CD4-positive, alpha-beta T cell treated with Interleukin-4 for 1 hour (primary cell): ENCODE results near the gene MCAT.
"Not testable (repeated sequence)": the region's sequence is repeated elsewhere in the genome, so short reads cannot be mapped to it uniquely, and the experiment has no call there.

Source experiments
- DNase-seq, 2 donors: peaks; one replicate each; pipeline ENCODE4 v3.0.0-alpha.2; 2020 to 2022

MCAT gene

GRCh38 chr22:43152357-43153071 lies 9.3 kb upstream of the MCAT start:
- DNase-seq, result peak; percentile 50 to 62

DNA sequence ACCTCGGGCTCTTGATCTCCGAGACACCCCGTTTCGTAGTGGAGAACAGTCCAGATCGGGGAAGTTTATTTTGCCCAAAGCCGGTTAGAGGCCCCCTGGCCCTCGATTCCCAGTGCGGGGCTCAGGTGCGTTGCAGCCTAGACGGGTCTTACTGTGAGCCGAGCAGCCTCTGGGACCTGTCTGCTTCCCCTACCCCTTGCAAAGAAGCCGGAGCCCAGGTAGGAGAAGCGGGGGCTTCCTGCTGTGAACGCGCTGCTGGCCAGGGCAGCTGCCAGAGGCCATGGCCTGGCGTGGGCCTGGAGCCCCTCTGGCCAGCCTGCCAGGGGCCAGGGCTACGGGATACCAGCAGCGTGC lies 8.8 kb upstream of the MCAT start:
- no peak for DNase-seq

GRCh38 chr22:43151251-43152002 lies 8.2 kb upstream of the MCAT start, which contains the start of gene TSPO:
TSPO (plus strand) TSS chr22:43151559; CDS start chr22:43159239, 7,680 bp downstream.
- DNase-seq, result peak; percentile 53 to 71

- no peak for DNase-seq
These were observed 7.6 kb upstream of the MCAT start for GRCh38 chr22:43150731-43151206.

DNA sequence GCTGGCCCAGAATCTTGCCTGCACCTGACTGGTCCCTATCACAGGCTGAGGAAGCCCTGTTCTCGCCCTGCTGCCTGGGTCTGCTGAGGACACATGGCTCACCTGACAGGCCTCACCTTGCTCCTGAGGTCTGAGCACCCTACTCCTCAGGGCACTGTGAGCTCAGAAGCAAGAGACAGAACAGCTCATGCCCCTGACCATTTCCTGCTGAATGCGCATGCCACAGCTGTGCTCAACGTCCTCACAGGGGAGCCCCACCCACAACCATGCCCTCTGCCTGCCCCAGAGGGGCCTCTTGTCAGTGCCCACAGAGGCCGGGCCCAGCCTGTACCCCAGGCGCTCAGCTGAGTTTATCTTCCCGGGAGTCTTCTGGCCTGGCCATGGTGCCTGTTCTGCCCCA lies 5.4 kb upstream of the MCAT start:
- peak in 1 of 2 donors; percentile 39 for DNase-seq

DNA sequence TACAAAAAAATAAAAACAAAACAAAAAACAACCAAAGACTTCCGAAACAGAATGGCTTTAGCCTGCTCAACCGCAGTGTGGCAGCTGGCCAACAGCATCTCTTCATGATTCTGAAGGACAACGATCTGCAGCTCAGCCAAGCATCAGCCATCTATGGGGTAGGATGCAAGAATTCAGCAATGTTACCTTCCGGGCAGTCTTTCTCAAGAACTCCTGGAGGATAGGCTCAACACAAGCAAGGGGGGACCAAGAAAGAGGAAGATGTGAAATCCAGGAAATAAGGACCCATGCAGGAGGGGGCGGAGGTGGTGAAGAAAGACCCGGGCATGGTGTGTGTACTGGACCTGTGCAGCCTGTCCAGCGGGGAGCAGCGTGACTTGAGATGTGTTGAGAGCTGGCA lies 4.6 kb upstream of the MCAT start:
- peak in 1 of 2 donors; percentile 24 for DNase-seq

GRCh38 chr22:43146332-43146731 lies 3.1 kb upstream of the MCAT start:
- DNase-seq, result peak in 1 of 2 donors; percentile 53

- not testable (repeated sequence) for DNase-seq
These were observed 2.2 kb upstream of the MCAT start for GRCh38 chr22:43145371-43145770.

GRCh38 chr22:43144949-43145348 lies 1.8 kb upstream of the MCAT start:
- no peak for DNase-seq

DNA sequence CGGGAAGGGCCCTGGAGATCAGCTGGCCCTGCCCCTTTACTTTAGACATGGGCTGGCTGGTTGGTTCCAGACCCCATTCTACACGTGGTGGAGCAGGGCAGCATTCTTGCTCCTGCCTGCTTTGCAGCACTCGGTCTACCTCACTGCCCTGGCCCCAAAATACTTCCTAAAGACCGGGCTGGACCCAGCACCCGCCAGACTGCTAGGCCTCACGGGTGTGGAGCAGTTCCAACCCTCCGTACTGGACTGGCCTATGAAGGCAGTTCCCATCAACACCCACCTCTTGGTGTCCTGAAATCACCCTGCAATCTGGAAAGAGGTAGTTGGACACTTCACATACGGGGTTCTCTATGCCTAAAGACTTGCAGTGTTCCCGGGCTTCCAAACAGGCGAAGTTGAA lies 6.4 kb downstream of the MCAT start:
- DNase-seq, result no peak

GRCh38 chr22:43136255-43136654 lies 6.9 kb downstream of the MCAT start:
- DNase-seq, result peak; percentile 35 to 47

GRCh38 chr22:43135565-43135964 lies 7.6 kb downstream of the MCAT start:
- DNase-seq, result no peak

- no peak for DNase-seq
These were observed 8.6 kb downstream of the MCAT start for GRCh38 chr22:43134553-43134952.

GRCh38 chr22:43133401-43133800 lies 9.8 kb downstream of the MCAT start:
- no peak for DNase-seq

GRCh38 chr22:43131773-43132501 lies 11.3 kb downstream of the MCAT start:
- no peak for DNase-seq

DNA sequence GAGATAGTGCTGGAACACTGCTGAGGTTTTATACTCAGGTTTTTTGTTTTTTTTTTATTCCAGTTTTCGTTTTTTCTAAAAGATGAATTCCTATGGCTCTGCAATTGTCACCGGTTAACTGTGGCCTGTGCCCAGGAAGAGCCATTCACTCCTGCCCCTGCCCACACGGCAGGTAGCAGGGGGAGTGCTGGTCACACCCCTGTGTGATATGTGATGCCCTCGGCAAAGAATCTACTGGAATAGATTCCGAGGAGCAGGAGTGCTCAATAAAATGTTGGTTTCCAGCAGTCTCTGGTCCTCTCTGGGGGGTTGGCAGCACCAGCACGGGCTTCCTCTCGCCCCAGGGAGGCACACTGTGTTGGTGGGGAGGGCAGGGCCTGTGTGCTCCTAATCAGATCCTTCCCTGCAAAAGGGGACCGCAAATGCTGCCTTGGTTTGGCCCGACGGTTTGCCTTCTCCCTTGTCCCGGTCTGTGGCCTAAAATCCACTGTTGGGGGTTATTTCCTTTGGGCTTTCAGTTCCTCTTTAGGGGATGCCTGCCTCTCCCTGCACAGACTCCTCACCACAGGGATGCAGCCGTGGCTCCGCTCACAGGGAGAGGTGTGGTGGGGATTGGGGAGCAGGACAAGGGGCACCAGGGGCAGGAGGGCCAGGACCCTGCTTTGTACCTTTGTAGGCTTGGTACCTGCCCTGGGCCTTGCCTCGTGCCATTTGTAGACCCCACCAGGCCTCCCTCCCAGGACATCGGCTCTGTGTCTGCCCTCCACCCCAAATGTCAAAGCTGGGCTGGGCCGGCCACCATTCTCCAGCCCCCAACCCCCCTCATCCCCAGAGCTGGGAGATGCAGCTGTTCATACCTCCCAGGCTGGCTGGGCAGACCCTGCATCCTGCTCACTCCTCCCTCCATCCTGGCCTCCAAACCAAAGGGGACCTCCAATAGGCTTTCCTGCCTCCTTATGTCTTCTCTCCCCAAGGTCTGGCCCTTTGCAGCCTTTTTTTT lies 13.5 kb downstream of the MCAT start:
- no peak for DNase-seq

DNA sequence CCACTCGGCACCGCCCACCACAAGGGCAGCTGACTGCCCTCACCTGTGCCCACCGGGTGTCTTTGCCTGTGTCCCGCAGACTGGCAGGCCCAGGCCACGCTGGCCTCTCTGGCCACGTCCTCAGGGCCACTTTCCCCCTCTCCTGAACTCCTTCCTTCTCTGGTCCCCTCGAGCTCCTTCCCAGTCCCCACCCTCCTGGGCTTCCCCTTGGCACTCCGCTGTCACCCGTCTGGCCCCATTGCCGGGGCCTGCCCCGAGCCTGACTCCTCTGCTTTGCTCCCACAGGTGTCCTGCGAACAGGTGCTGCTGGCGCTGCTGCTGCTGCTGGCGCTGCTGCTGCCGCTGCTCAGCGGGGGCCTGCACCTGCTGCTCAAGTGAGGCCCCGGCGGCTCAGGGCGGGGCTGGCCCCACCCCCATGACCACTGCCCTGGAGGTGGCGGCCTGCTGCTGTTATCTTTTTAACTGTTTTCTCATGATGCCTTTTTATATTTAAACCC lies 14.2 kb downstream of the MCAT start:
- DNase-seq, result no peak

GRCh38 chr22:43128116-43128515 lies 15.1 kb downstream of the MCAT start:
- no peak for DNase-seq

DNA sequence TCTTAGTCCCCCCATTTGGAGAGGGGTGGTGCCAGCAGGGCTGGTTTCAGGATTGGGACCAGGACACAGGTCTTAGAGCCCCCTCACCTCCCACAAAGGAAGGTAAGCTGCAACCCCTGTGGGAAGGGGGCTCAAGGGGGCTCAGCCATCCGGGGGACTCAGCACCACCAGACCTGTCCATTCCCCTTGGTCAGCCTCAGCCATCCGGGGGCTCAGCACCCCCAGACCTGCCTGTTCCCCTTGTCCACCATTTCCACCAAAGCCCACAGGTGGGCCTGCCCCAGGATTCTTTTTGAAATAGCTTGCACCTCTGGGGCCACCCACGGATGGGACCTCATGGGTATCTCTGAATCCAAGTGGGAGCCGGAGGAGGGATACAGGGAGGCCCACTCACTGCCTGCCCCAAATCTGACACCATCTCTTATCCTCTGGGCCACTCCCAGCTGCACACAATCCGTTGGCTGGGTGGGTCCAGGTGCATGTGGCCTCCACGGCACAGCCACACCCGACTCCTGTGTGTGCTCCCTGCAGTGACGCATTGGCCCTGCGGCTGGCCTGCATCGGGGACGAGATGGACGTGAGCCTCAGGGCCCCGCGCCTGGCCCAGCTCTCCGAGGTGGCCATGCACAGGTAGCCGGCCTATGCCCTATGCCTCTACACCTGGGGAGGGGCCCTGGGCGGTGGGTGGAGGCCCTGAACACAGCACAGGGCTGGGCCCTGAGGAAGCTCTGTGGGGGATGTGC lies 15.9 kb downstream of the MCAT start:
- no peak for DNase-seq

GRCh38 chr22:43126501-43127165 lies 16.6 kb downstream of the MCAT start:
- DNase-seq, result no peak
